OCI-LY1 (cell line): ENCODE results near the gene SMC3.
A peak's percentile ranks its signal among the peaks of the same experiment; 100 is the strongest.

Source experiments
- H2AFZ ChIP-seq: fragments of 200-600 bp; sonication (generic), shearing (Covaris generic); 2 replicates; pipeline ENCODE4 v1.6.0; 2014; ENCODE audit warnings: antibody characterized with exemption, mild to moderate bottlenecking, low read length
- H3F3A ChIP-seq: fragments of 200-600 bp; sonication (generic), shearing (Covaris generic); 2 replicates; pipeline ENCODE4 v1.6.0; 2014; ENCODE audit warnings: mild to moderate bottlenecking, antibody characterized with exemption, low read length, moderate library complexity; ENCODE audit not compliant: insufficient read depth
- H3K27ac ChIP-seq: fragments of 200-600 bp; sonication (generic); 2 replicates; pipeline ENCODE4 v1.5.1; 2014; ENCODE audit warnings: low read length, mixed run types, mild to moderate bottlenecking, low read depth; ENCODE audit not compliant: poor library complexity, severe bottlenecking
- H3K27me3 ChIP-seq: fragments of 200-600 bp; sonication (generic); 2 replicates; pipeline ENCODE4 v1.6.0; 2014; ENCODE audit warnings: antibody characterized with exemption, mild to moderate bottlenecking, low read length, moderate library complexity; ENCODE audit not compliant: insufficient read depth
- H3K36me3 ChIP-seq: fragments of 200-600 bp; sonication (generic); 2 replicates; pipeline ENCODE4 v1.6.1; 2014; ENCODE audit warnings: mild to moderate bottlenecking, antibody characterized with exemption, low read length, moderate library complexity, mixed read lengths; ENCODE audit not compliant: insufficient read depth
- H3K4me1 ChIP-seq: fragments of 200-600 bp; sonication (generic); 2 replicates; pipeline ENCODE4 v1.5.1; 2014; ENCODE audit warnings: mild to moderate bottlenecking, low read length, moderate library complexity; ENCODE audit not compliant: insufficient read depth, severe bottlenecking
- H3K4me2 ChIP-seq: fragments of 200-600 bp; sonication (generic), shearing (Covaris generic); 2 replicates; pipeline ENCODE4 v1.6.1; 2014; ENCODE audit warnings: low read length
- H3K4me3 ChIP-seq: fragments of 200-600 bp; sonication (generic); 2 replicates; pipeline ENCODE4 v1.5.1; 2014; ENCODE audit warnings: low read length, low read depth, mild to moderate bottlenecking, mixed read lengths; ENCODE audit not compliant: poor library complexity, severe bottlenecking
- H3K79me2 ChIP-seq: fragments of 200-600 bp; shearing (Covaris generic); 2 replicates; pipeline ENCODE4 v1.6.1; 2016; ENCODE audit warnings: mixed run types, low read length, mixed read lengths; ENCODE audit not compliant: insufficient read depth
- H3K9ac ChIP-seq: fragments of 200-600 bp; sonication (generic), shearing (Covaris generic); 2 replicates; pipeline ENCODE4 v1.6.1; 2014; ENCODE audit warnings: mild to moderate bottlenecking, low read length, mixed read lengths
- H3K9me2 ChIP-seq: fragments of 200-600 bp; sonication (generic), shearing (Covaris generic); 2 replicates; pipeline ENCODE4 v1.6.1; 2014; ENCODE audit warnings: low read depth, mild to moderate bottlenecking, low read length, mixed read lengths
- H3K9me3 ChIP-seq: fragments of 200-600 bp; shearing (Covaris generic); 2 replicates; pipeline ENCODE4 v1.6.1; 2014; ENCODE audit warnings: low read length, mixed read lengths
- H4K20me1 ChIP-seq: fragments of 200-600 bp; sonication (generic), shearing (Covaris generic); 2 replicates; pipeline ENCODE4 v1.6.0; 2016; ENCODE audit warnings: mild to moderate bottlenecking, low read length; ENCODE audit not compliant: insufficient read depth
- EZH2 ChIP-seq: fragments of 200-600 bp; sonication (generic), shearing (Covaris generic); IDR thresholded peaks from 2 replicates; pipeline ENCODE4 v1.8.0; 2017; ENCODE audit warnings: borderline replicate concordance, mixed run types, mild to moderate bottlenecking, antibody characterized with exemption, low read length, moderate library complexity, mixed read lengths
- TF ChIP-seq, protein P1 (sequence below): fragments of 200-600 bp; sonication (generic), shearing (Covaris generic); IDR thresholded peaks from 2 replicates; pipeline ENCODE4 v1.5.1; 2017; ENCODE audit warnings: mild to moderate bottlenecking, antibody characterized with exemption, low read length, moderate library complexity, mixed read lengths

SMC3 gene

DNA sequence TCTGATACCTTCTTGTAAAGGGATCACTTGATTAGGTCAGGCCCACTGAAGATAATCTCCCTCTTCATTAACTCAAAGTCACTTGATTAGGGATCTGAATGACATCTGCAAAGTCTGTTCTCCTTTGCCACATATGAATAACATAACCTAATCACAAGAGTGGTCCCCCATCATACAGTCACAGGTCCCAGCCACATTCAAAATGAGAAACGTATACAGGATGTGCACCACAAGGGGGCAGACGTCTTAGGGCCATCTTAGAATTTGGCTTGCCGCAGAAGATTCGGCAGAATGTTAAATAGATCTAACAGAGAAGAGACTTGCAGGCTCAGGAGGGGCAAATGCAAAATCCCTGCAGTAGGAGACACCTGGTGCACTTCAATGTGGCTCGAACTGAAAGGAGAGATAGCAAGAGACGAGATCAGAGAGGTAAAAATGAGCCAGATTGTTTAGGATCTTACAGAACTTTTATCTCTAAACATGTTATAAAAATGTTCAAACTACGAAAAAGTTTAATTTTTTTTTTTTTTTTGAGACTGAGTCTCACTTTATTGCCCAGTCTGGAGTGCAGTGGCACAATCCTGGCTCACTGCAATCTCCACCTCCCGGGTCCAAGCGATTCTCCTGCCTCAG, 10.4 kb upstream of the SMC3 start:
- no peak overlapping the region for H3K27ac ChIP-seq
- no peaks in the 10 kb centered on the region; the same call in 1 of the 2 replicates for H3K27me3 ChIP-seq
- H3K9me2 ChIP-seq: no peaks in the 10 kb centered on the region
- TF ChIP-seq, protein P1, sequence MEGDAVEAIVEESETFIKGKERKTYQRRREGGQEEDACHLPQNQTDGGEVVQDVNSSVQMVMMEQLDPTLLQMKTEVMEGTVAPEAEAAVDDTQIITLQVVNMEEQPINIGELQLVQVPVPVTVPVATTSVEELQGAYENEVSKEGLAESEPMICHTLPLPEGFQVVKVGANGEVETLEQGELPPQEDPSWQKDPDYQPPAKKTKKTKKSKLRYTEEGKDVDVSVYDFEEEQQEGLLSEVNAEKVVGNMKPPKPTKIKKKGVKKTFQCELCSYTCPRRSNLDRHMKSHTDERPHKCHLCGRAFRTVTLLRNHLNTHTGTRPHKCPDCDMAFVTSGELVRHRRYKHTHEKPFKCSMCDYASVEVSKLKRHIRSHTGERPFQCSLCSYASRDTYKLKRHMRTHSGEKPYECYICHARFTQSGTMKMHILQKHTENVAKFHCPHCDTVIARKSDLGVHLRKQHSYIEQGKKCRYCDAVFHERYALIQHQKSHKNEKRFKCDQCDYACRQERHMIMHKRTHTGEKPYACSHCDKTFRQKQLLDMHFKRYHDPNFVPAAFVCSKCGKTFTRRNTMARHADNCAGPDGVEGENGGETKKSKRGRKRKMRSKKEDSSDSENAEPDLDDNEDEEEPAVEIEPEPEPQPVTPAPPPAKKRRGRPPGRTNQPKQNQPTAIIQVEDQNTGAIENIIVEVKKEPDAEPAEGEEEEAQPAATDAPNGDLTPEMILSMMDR: peak; percentile 88
- no peak for TF ChIP-seq EZH2
- no peak overlapping the region for H3K4me3 ChIP-seq
- no peak overlapping the region for H3K4me2 ChIP-seq
- H3K9ac ChIP-seq: no peak overlapping the region
- H3K79me2 ChIP-seq: no peaks in the 10 kb centered on the region
- H3F3A ChIP-seq: no peaks in the 10 kb centered on the region
- peaks cover 7% of the 10 kb centered on the region for H3K4me1 ChIP-seq
- H2AFZ ChIP-seq: no peak overlapping the region
- H3K36me3 ChIP-seq: no peaks in the 10 kb centered on the region
- 0 out of 2 replicates have a peak, but pooled peaks cover 2% of the 10 kb centered on the region for H3K9me3 ChIP-seq
- H4K20me1 ChIP-seq: no peaks in the 10 kb centered on the region

DNA sequence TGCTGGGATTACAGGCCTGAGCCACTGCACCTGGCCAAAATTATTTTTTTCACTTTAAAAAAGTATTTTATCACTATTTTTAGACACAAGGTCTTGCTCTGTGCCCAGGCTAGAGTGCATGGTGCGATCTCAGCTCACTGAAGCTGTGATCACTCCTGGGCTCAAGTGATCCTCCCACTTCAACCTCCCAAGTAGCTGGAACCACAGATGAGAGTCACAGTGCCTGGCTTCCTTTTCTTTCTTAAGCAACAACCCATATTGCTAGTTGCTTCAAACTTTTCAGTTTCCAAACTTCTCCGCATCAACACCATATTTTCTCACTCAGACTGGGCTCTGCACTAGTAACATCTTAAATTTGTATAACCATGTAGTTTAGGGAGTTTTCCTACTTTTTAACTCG, 9.5 kb upstream of the SMC3 start:
- Histone ChIP-seq H3K4me2 (no peak overlapping the region), H3K9me2 (no peaks in the 10 kb centered on the region), H2AFZ (no peak overlapping the region), H3K9me3 (no peaks in the 10 kb centered on the region), H3K4me3 (no peak overlapping the region), H3K27me3 (no peaks in the 10 kb centered on the region; the same call in 1 of the 2 replicates), H3K9ac (no peak overlapping the region), H4K20me1 (no peaks in the 10 kb centered on the region), H3K36me3 (no peaks in the 10 kb centered on the region), H3F3A (no peaks in the 10 kb centered on the region), H3K4me1 (peaks cover 15% of the 10 kb centered on the region), H3K79me2 (no peaks in the 10 kb centered on the region), H3K27ac (no peak overlapping the region)
- no peak for TF ChIP-seq EZH2
- TF ChIP-seq, protein P1: no peak

DNA sequence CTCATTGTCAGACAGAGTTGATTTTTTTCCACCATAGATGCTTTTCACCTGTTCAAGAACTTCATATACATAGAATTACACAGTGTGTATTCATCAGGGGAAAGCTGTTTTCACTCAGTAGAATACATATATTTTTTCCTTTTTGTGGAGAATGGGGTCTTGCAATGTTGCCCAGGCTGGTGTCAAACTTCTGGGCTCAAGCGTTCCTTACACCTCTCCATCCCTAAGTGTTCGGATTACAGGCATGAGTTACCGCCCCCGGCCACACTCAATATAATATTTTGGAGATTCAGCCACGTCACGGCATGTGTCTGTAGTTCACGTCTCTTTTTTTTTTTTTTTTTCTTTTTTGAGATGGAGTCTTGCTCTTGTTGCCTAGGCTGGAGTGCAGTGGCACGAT, 7.5 kb upstream of the SMC3 start:
- no peak overlapping the region for H3K4me3 ChIP-seq
- H3K4me2 ChIP-seq: no peak overlapping the region
- no peaks in the 10 kb centered on the region for H3K36me3 ChIP-seq
- no peaks in the 10 kb centered on the region for H3F3A ChIP-seq
- TF ChIP-seq, protein P1: no peak
- no peak for TF ChIP-seq EZH2
- H3K4me1 ChIP-seq: peaks cover 15% of the 10 kb centered on the region
- no peak overlapping the region for H2AFZ ChIP-seq
- no peaks in the 10 kb centered on the region for H3K9me2 ChIP-seq
- no peak overlapping the region for H3K9ac ChIP-seq
- H3K27me3 ChIP-seq: no peaks in the 10 kb centered on the region; the same call in 1 of the 2 replicates
- H3K79me2 ChIP-seq: no peaks in the 10 kb centered on the region
- no peak overlapping the region for H3K27ac ChIP-seq
- no peaks in the 10 kb centered on the region for H3K9me3 ChIP-seq
- H4K20me1 ChIP-seq: no peaks in the 10 kb centered on the region
